ENCODE results near the gene KIF1B. TPM values are rescaled to one million over a fixed set of nuclear protein-coding genes. Genes with fewer than 3 reads are reported as not detected.

Gene KIF1B
- total RNA-seq, 1 donor from 2014 or later, result 78.4 TPM

DNA sequence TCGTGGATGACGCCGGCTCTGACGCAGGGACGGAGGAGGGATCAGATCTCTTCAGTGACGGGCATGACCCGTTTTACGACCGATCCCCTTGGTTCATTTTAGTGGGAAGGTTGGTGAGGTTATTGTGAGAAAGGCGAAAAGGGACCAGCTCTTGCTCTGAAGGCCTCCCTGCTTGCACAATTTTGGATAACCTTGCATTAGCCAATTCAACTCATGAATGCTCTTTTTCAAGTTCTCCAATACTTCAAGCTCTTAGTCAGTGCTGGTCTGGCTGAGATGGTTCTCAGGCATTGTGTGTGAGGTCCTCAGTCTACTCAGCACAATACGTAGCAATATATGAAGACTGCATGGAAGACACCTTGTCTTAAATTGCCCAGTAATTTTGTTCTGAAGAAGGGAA is 115.9 kb downstream of the KIF1B start:
- TF ChIP-seq, protein P1, sequence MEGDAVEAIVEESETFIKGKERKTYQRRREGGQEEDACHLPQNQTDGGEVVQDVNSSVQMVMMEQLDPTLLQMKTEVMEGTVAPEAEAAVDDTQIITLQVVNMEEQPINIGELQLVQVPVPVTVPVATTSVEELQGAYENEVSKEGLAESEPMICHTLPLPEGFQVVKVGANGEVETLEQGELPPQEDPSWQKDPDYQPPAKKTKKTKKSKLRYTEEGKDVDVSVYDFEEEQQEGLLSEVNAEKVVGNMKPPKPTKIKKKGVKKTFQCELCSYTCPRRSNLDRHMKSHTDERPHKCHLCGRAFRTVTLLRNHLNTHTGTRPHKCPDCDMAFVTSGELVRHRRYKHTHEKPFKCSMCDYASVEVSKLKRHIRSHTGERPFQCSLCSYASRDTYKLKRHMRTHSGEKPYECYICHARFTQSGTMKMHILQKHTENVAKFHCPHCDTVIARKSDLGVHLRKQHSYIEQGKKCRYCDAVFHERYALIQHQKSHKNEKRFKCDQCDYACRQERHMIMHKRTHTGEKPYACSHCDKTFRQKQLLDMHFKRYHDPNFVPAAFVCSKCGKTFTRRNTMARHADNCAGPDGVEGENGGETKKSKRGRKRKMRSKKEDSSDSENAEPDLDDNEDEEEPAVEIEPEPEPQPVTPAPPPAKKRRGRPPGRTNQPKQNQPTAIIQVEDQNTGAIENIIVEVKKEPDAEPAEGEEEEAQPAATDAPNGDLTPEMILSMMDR (IDR thresholded peaks at IDR 0.05; ENCODE audit: borderline replicate concordance), result no peak
- Histone ChIP-seq H3K36me3 (peaks cover 58% of the 10 kb centered on the region), H3K27me3 (ENCODE audit: low read depth) (no peaks in the 10 kb centered on the region), H3K4me1 (no peaks in the 10 kb centered on the region), H3K9me3 (replicated peaks) (no peaks in the 10 kb centered on the region), H3K4me3 (no peak overlapping the region), H3K27ac (replicated peaks) (no peak overlapping the region)
- no peak for DNase-seq
- intact Hi-C loops (cut with micrococcal nuclease), result no loop called here

DNA sequence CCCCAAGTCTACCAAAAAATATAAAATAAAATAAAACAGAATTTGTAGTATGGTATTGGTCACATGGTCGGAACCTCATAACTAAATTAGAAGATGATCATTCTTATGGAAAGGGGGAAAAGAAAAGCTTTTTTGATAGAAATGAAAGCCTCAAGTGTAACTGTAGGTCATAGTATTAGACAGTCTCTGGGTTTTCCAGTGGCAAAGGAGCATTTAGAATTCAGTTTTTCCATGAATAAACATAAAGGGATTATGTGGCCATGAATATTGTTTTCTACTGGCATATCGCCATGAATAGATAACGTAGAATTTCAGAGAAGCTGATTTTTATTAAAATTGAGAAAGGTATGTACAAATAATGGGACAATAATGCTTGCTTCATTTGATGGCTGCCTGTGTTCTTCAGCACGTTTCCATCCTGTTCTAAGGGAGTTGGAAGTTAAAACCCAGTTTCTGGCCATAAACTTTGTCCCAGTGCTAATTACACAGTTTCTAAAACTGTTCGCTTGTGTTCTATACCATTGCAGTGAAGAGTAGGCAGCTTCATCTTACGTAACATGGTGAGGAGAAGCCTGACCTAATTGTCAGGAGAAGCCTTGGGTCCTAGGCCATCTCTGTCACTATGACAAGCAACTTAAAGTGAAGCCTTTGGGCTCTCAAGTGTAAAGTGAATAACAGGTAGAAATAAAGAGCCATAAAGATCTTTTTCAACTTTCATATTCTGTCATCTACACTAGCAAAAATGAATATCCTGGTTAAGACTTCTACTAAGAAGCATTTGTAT is 118.0 kb downstream of the KIF1B start:
- intact Hi-C loops (cut with micrococcal nuclease), result no loop called here
- Histone ChIP-seq H3K27me3 (ENCODE audit: low read depth) (no peaks in the 10 kb centered on the region), H3K9me3 (replicated peaks) (no peaks in the 10 kb centered on the region), H3K36me3 (peaks cover 42% of the 10 kb centered on the region), H3K4me3 (no peak overlapping the region), H3K27ac (replicated peaks) (no peak overlapping the region), H3K4me1 (no peaks in the 10 kb centered on the region)
- TF ChIP-seq, protein P1 (IDR thresholded peaks at IDR 0.05; ENCODE audit: borderline replicate concordance), result no peak
- no peak for DNase-seq

DNA sequence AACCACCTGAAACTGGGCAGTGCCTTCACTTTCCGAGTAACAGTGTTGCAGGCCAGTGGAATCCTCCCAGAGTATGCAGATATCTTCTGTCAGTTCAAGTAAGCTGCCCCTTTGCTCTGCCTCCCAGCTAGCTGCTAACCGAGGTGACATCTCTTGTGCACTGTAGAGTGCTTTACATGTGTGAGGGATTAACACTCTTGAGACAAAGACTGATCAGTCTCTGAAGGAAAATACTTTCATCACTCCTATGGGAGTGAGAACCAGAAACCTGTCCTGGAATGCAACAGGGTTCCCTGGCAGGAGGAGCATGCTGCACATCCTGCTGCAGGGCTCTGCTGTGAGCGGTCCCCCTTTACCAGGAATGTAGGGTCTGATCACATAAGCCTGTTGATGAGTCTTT is 127.1 kb downstream of the KIF1B start:
- TF ChIP-seq, protein P1 (IDR thresholded peaks at IDR 0.05; ENCODE audit: borderline replicate concordance), result no peak
- intact Hi-C loops (cut with micrococcal nuclease), result no loop called here
- Histone ChIP-seq H3K36me3 (peaks cover 55% of the 10 kb centered on the region), H3K27ac (replicated peaks) (no peak overlapping the region), H3K4me3 (no peak overlapping the region), H3K27me3 (ENCODE audit: low read depth) (no peaks in the 10 kb centered on the region), H3K4me1 (peaks cover 23% of the 10 kb centered on the region), H3K9me3 (replicated peaks) (no peaks in the 10 kb centered on the region)
- DNase-seq, result no peak

DNA sequence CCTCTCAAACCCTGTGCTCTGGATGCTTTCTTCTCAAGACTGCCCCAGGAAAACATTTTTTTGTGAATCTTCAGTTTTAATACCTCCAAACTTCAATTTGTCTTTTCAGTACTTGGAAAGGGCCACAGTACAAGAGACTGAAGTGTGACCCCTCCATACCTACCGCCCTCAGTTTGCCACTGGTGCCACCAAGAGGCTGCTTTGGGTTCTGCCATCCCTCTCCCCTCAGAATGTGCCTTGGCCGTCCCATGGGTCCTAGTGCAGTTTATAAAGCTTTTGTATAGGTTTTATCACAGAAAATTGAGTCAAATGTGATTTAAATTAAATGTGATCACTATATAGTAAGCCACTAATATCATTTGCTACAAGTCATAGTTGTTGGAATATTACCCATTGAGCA is 127.7 kb downstream of the KIF1B start:
- no peaks in the 10 kb centered on the region for H3K9me3 ChIP-seq (replicated peaks)
- peaks cover 61% of the 10 kb centered on the region for H3K36me3 ChIP-seq
- DNase-seq, result peak; percentile 40
- H3K4me1 ChIP-seq, result peaks cover 23% of the 10 kb centered on the region
- H3K27me3 ChIP-seq (ENCODE audit: low read depth), result no peaks in the 10 kb centered on the region
- TF ChIP-seq, protein P1 (IDR thresholded peaks at IDR 0.05; ENCODE audit: borderline replicate concordance), result peak; percentile 83
- peak overlapping the region; percentile 51 for H3K27ac ChIP-seq (replicated peaks)
- intact Hi-C loops (cut with micrococcal nuclease), result no loop called here
- no peak overlapping the region for H3K4me3 ChIP-seq

DNA sequence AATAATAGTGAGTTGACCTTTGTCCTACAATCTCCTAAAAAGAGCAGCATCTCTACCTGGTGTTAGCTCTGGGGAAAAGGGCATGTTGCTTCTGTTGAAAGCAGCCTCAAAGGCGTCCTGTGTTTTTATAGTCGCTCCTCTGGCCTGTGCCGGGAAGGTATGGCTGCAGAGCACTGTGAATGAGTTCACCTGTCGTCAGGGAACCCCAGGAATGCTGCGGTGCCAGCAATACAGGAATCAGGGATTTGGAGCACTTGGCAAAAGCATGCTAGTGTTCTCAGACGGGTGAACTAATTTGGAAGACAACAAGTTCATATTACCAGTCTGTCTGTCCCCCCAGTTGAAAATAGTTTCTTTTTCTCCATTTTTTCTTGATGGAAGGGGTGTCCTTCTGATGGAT is 128.2 kb downstream of the KIF1B start:
- no peak overlapping the region for H3K4me3 ChIP-seq
- intact Hi-C loops (cut with micrococcal nuclease), result no loop called here
- TF ChIP-seq, protein P1 (IDR thresholded peaks at IDR 0.05; ENCODE audit: borderline replicate concordance), result no peak
- no peak for DNase-seq
- H3K4me1 ChIP-seq, result peaks cover 23% of the 10 kb centered on the region
- no peaks in the 10 kb centered on the region for H3K27me3 ChIP-seq (ENCODE audit: low read depth)
- H3K36me3 ChIP-seq, result peaks cover 67% of the 10 kb centered on the region
- no peaks in the 10 kb centered on the region for H3K9me3 ChIP-seq (replicated peaks)
- peak overlapping the region; percentile 51 for H3K27ac ChIP-seq (replicated peaks)
